ENCODE data around the gene SMARCA1. TPM values are rescaled to one million over a fixed set of nuclear protein-coding genes. Genes with fewer than 3 reads are reported as not detected.

Gene SMARCA1
- total and polyA plus RNA-seq, 2 of the 13 experiments (the other 11 are each of a cell fraction or from before 2014, with no cell fraction given): 97.7 to 145 TPM

- ATAC-seq (no peak), DNase-seq (ENCODE audit: low spot score) (no peak), FAIRE-seq (no peak)
- Histone ChIP-seq H3K9me3 (ENCODE audit: low read length) (no peaks in the 10 kb centered on the region), H3K27ac (ENCODE audit: extremely low read length, insufficient read depth, low read length) (no peak overlapping the region), H4K20me1 (ENCODE audit: insufficient read depth, low read length) (peaks cover 3% of the 10 kb centered on the region; the same call in 1 of the 2 replicates), H3K4me1 (ENCODE audit: insufficient read depth, low read length) (no peaks in the 10 kb centered on the region), H2AFZ (ENCODE audit: low read length) (no peak overlapping the region), H3K4me2 (ENCODE audit: low read depth, low read length) (no peak overlapping the region), H3K79me2 (ENCODE audit: insufficient read depth, low read length) (no peaks in the 10 kb centered on the region), H3K36me3 (replicated peaks in 1 of 2; ENCODE audit: control insufficient read depth in 1 of 2, insufficient read depth in 2 of 2, low read length in 2 of 2) (peaks cover 9 to 53% of the 10 kb centered on the region in 2 experiments; a peak in 4 of 5 replicates), H3K27me3 (ENCODE audit: control insufficient read depth in 1 of 2, insufficient read depth in 2 of 2, low read length in 2 of 2) (no peaks in the 10 kb centered on the region), H3K9ac (ENCODE audit: insufficient read depth, low read depth, low read length) (no peak overlapping the region), H3K4me3 (replicated peaks in 1 of 3; ENCODE audit: insufficient read depth in 1 of 3, low read depth in 2 of 3, low read length in 3 of 3) (no peak overlapping the region)
- 95% methylated on average over 4 of the region's 4 CpGs for WGBS (ENCODE audit: low lambda C conversion rate)
- intact Hi-C loops (cut with micrococcal nuclease; ENCODE audit: unreplicated experiment): loop anchor here (10.0 kb wide), 1 partner anchor 51 kb away; the partner anchor contains the start of gene OCRL
- CTCF ChIA-PET (ENCODE audit: low intra/inter-chr PET ratio, low total read pairs): no interaction called here
- TF ChIP-seq CHD4 (IDR thresholded peaks at IDR 0.05; ENCODE audit: borderline replicate concordance, low read length): no peak
- no peak for TF ChIP-seq ISX (CRISPR knock-in tag; conservative IDR thresholded peaks at IDR 0.05)
- no peak for TF ChIP-seq ZBTB7B (CRISPR knock-in tag; IDR thresholded peaks at IDR 0.05)
- TF ChIP-seq MTA3 (CRISPR knock-in tag; IDR thresholded peaks at IDR 0.05): no peak
- TF ChIP-seq FUBP1 (CRISPR knock-in tag; IDR thresholded peaks at IDR 0.05; ENCODE audit: borderline replicate concordance): no peak
- no peak for TF ChIP-seq ZNF3 (CRISPR knock-in tag; IDR thresholded peaks at IDR 0.05)
- TF ChIP-seq ZNF362 (CRISPR knock-in tag; IDR thresholded peaks at IDR 0.05; ENCODE audit: borderline replicate concordance): no peak
- no peak for TF ChIP-seq ZNF720 (CRISPR knock-in tag; IDR thresholded peaks at IDR 0.05)
- no peak for TF ChIP-seq ZNF292 (CRISPR knock-in tag; IDR thresholded peaks at IDR 0.05; ENCODE audit: borderline replicate concordance, low read depth)
- TF ChIP-seq ZNF746 (CRISPR knock-in tag; IDR thresholded peaks at IDR 0.05): no peak
- in situ Hi-C loops (cut with HindIII; ENCODE audit: extremely low pct_ligation_motif_present, low pct_unique_long_range_greater_than_20kb): no loop called here
- POLR2A ChIA-PET: no interaction called here
- no TSS peak for BruUV-seq (replicated peaks)
Measured at GRCh38 chrX:129493643-129494042, 29.6 kb downstream of the SMARCA1 start.
